ENCODE measurements around the gene ITGAX. TPM values are rescaled to one million over a fixed set of nuclear protein-coding genes. Genes with fewer than 3 reads are reported as not detected.
"Not testable (repeated sequence)": the region's sequence is repeated elsewhere in the genome, so short reads cannot be mapped to it uniquely, and the experiment has no call there.

ITGAX gene
- total RNA-seq, 1 donor from 2014 or later, result 41.7 TPM

GRCh38 chr16:31404353-31405064, 49.5 kb downstream of the ITGAX start:
- intact Hi-C loops (cut with micrococcal nuclease), result no loop called here

DNA sequence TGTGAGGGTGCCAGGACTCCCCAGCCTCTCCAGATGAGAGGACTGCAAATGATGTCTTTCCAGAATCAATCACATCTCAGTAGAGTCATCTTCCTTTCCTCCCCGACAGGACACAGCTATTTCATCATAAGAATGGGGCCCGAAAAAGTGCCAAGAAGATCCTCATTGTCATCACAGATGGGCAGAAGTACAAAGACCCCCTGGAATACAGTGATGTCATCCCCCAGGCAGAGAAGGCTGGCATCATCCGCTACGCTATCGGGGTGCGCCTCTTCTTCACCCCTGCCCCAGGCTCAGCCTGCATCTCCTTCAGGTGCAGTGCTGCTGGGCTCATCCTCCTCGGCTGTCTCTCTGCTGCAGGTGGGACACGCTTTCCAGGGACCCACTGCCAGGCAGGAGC, 52.4 kb downstream of the ITGAX start:
- intact Hi-C loops (cut with micrococcal nuclease), result no loop called here

- intact Hi-C loops (cut with micrococcal nuclease), result no loop called here
Measured at GRCh38 chr16:31409433-31409832, 54.5 kb downstream of the ITGAX start.

DNA sequence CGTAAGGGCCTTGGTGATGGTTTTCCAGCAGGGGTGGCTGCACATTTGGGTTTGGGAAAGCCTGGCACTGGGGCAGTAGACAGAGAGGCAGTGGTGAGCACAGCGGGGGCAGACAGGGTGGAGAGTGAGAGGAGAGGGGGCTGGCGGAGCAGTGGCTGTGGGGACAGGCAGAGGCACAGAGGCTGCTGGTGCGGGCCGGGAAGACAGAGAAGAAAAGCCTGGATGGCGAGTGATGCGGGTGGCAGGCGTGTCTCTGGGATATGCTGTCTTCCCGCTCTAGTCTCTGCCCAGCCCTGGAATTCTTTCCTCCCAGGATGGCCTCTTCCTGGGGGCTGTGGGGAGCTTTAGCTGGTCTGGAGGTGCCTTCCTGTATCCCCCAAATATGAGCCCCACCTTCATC, 55.1 kb downstream of the ITGAX start:
- intact Hi-C loops (cut with micrococcal nuclease), result no loop called here

DNA sequence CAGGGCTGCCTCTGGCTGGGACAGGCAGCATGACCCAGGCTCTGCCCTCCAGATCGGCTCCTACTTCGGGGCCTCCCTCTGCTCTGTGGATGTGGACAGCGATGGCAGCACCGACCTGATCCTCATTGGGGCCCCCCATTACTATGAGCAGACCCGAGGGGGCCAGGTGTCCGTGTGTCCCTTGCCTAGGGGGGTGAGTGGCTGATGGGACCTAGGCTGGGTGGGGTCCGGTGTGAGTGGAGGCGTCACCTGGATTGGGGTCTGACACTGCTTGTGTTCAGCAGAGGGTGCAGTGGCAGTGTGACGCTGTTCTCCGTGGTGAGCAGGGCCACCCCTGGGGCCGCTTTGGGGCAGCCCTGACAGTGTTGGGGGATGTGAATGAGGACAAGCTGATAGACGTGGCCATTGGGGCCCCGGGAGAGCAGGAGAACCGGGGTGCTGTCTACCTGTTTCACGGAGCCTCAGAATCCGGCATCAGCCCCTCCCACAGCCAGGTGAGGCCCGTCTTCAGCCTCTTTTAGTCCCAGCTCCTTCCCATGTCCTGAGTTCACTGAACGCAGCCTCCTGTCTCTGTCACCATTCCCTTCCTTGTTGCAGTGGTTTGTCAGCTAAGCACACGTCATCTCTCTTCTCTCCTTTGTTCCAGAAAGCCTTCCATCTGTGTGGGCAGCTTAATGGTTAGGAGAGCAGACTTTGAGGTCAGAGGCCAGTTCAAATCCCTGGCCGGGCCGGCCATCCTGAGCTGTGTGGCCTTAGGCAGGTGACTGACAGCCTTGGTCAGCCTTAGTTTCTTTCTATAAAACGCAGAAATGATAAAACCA, 56.3 kb downstream of the ITGAX start:
- intact Hi-C loops (cut with micrococcal nuclease), result no loop called here

DNA sequence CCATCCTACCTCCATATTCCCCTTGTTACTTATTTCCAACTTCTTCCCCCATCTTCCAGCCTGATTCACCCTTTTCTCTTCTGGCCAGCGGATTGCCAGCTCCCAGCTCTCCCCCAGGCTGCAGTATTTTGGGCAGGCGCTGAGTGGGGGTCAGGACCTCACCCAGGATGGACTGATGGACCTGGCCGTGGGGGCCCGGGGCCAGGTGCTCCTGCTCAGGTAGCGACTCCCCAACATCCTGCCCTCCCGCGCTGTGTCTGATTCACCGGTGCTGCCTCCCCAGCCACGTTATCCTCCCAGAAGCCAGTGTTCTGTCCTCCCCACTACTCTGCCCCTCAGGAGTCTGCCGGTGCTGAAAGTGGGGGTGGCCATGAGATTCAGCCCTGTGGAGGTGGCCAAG, 57.8 kb downstream of the ITGAX start:
- intact Hi-C loops (cut with micrococcal nuclease), result no loop called here

GRCh38 chr16:31413381-31413780, 58.4 kb downstream of the ITGAX start:
- intact Hi-C loops (cut with micrococcal nuclease), result no loop called here

- intact Hi-C loops (cut with micrococcal nuclease), result no loop called here
Measured at GRCh38 chr16:31413943-31414342, 59.0 kb downstream of the ITGAX start.

DNA sequence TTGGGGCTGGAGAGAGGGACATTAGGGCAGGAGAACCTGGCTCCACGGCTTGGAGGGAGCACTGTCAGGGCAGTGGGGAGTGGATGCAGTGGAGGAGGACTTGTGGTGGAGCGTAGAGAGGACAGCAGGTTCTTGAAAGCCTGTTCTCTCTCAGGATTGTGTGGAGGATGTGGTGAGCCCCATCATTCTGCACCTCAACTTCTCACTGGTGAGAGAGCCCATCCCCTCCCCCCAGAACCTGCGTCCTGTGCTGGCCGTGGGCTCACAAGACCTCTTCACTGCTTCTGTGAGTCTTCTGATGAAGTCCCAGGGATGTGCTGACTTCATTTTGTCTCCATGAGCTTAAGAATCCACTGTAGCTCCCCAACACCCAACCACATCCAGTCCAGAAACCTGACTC, 59.7 kb downstream of the ITGAX start:
- intact Hi-C loops (cut with micrococcal nuclease), result no loop called here

- intact Hi-C loops (cut with micrococcal nuclease), result no loop called here
Measured at GRCh38 chr16:31416371-31416770, 61.4 kb downstream of the ITGAX start.

DNA sequence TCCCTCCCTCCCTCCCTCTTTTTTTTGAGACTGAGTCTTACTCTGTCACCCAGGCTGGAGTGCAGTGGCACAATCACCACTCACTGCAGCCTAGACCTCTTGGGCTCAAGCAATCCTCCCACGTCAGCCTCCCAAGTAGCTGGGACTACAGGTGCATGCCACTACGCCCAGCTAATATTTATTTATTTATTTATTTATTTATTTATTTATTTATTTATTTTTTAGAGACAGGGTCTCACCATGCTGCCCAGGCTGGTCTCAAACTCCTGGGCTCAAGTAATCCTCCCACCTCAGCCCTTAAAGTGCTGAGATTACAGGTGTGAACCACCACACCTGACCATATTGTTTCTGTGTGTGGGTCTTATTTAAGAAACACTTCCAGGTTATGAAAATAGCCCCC, 62.1 kb downstream of the ITGAX start:
- intact Hi-C loops (cut with micrococcal nuclease), result not testable (repeated sequence)

DNA sequence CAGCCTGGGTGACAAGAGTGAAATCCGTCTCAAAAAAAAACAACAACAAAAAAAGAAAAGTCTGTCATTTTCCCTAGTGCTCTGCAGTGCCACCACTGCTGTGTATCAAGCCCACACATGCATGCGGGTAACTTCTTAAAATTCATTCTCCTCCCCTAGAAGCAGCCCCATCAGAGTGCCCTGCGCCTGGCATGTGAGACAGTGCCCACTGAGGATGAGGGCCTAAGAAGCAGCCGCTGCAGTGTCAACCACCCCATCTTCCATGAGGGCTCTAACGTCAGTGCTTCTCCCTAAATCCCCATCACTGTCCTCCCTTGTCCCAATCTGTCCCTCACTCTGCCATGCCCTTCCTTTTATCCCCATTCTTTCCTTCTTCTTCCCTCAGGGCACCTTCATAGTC, 62.9 kb downstream of the ITGAX start:
- intact Hi-C loops (cut with micrococcal nuclease), result no loop called here

DNA sequence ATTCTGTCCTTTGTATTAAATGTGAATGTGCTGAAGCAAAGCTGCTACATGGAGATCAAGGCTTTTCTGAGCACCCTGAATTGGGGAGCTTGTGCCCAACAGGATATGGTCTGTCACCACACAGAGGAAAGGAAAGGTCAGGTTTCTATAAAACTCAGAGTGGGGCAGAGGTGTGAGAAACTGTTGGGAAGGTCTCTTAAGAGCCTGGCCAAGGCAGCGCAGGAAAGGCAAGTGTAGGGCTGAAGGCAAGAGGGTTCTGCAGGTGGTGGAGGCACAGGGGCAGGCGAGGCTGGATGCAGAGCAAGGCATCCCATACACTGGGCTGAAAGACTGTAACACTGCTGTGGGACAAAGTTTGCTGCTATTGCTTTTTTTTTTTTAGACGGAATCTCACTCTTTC, 65.1 kb downstream of the ITGAX start:
- intact Hi-C loops (cut with micrococcal nuclease), result loop anchor here (2.0 kb wide), 1 partner anchor 65 kb away; the partner anchor contains the start of gene ITGAX

DNA sequence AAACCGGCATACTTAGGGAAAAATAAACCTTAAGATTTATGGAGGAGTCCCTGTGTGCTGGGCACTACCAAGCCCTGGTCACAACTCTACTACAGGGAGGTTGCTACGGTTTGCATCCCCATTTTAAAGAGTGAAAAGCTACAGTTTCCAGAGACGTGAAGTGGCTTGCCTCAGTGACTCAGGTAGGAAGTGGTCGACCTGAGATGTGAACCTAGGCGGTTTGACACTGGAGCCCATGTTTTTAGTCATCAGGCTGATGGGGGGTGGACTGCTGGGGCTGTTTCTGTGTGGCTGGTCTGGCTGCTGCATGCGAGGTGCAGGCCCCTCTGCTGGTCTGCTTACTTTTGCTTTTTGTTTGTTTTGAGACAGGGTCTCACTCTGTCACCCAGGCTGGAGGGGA, 66.6 kb downstream of the ITGAX start:
- intact Hi-C loops (cut with micrococcal nuclease), result loop anchor here (2.0 kb wide), 1 partner anchor 67 kb away; the partner anchor contains the start of gene ITGAX

GRCh38 chr16:31423241-31423640, 68.3 kb downstream of the ITGAX start:
- intact Hi-C loops (cut with micrococcal nuclease), result no loop called here

- intact Hi-C loops (cut with micrococcal nuclease), result no loop called here
Measured at GRCh38 chr16:31423801-31424200, 68.8 kb downstream of the ITGAX start.

DNA sequence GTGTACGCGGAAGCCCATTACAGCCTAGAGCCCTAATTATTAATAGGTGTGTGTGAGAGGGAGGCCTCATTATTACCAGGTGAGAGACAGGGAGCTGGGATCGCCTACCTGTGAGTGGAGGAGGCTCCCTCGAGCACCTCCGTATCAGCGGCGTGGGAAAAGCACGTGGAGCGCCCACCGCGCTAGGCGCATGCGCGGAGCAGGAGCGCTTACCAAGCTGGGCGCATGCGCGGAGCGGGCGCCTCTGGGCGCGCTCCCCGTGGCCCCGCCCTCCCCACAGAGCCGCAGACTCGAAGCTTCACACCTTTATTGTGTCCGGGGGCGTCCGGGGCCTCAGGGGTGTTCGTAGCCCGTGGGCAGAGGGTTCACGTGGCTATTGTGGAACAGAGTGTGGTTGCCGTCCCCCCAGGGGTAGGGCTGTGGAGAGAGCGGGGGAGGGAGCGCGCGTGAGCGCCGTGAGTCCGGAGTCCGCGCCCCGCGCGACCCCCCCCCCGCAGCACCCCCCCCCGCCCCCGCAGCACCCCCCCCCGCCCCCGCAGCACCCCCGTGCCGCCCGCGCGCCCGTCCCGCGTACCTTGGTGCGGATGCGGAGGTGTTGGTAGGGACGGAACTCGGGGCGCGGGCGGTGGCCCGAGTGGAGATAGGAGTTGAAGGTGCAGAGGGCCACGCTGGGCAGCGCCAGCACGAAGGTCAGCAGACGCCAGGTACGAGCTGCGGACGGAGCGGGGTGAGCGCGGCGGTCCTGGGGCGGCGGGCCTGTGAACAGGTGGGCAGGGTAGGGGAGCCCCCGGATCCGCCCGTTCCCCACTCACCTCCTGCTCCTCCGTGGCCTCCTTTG, 72.7 kb downstream of the ITGAX start:
- intact Hi-C loops (cut with micrococcal nuclease), result no loop called here

- intact Hi-C loops (cut with micrococcal nuclease), result no loop called here
Measured at GRCh38 chr16:31428279-31428597, 73.3 kb downstream of the ITGAX start, which contains the start of gene COX6A2. Gene COX6A2, minus strand, starts transcription at chr16:31428360. Its CDS starts 35 bp downstream, at chr16:31428325.

GRCh38 chr16:31428638-31429247, 73.8 kb downstream of the ITGAX start:
- intact Hi-C loops (cut with micrococcal nuclease), result no loop called here

DNA sequence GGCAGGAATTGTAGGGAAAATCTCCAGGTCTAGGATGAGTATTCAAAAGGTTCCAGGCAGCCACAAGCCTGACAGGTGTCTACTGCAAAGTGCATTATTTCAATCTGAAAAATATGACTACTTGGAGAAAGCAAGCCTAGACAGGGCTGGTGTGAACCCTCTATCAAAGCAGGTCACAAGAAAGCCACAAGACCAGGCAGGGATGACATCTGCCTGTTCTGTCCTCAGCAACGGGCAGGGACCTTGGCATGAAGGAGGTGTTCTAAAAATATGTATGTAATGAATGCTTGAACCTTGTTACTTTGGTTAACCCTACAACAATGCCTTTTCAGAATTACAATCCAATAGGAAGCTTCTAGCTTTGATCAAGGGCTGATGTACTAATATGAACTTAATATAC, 74.3 kb downstream of the ITGAX start:
- intact Hi-C loops (cut with micrococcal nuclease), result no loop called here

DNA sequence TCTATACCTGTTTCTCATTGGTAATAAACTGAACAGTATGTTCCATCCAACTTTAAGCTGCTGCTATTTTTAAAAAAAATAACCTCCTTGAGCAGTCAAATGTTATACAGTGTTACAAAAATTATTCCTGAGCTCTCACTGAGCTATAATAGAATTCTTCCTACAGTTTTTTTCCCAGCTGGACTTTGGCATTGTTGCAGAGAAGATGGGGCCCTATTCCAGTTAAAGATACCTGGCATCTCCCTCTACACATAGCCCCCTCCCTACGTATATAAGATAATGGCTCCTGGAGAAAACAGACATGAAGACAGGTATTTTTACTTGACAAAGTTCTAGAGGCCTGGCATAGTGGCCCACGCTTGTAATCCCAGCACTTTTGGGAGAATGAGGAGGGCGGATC, 74.8 kb downstream of the ITGAX start:
- intact Hi-C loops (cut with micrococcal nuclease), result no loop called here

Data from T-helper 2 cell treated with Interferon-gamma antibody and Interleukin-4, amounts not matched to agents 100 ng/mL and 5 ng/mL, for 36 hours (primary cell).